K562 (cell line): Measurements from ENCODE around the gene ARHGAP35. TPM values are rescaled to one million over a fixed set of nuclear protein-coding genes. Genes with fewer than 3 reads are reported as not detected.

Experiments
- ARID1B ChIP-seq: fragments of 450-650 bp; IDR thresholded peaks from 2 replicates; pipeline ENCODE4 v1.6.1; 2016; ENCODE audit warnings: antibody characterized with exemption, mild to moderate bottlenecking, inconsistent platforms
- ARNT ChIP-seq, 2 experiments: fragments of 450-650 bp; IDR thresholded peaks; 2 replicates each; pipeline ENCODE4 v1.6.1; 2016; ENCODE audit warnings: mild to moderate bottlenecking in 1 of 2
- BHLHE40 ChIP-seq: IDR thresholded peaks from 2 replicates; pipeline ENCODE4 v1.6.1; 2011; ENCODE audit warnings: low read length, improper control_type of control experiment
- BRD9 ChIP-seq: fragments of 450-650 bp; IDR thresholded peaks from 2 replicates; pipeline ENCODE4 v1.6.1; 2018; ENCODE audit warnings: low read depth; ENCODE audit not compliant: partially characterized antibody
- CHD4 ChIP-seq: fragments of 200-600 bp; sonication (generic); IDR thresholded peaks from 3 replicates; pipeline ENCODE4 v1.6.1; 2012; ENCODE audit warnings: low read depth, mild to moderate bottlenecking, mixed read lengths, low read length, inconsistent platforms; ENCODE audit not compliant: insufficient read depth, insufficient replicate concordance, poor library complexity, severe bottlenecking
- ELF1 ChIP-seq: fragments of 200-800 bp; sonication (Bioruptor generic); IDR thresholded peaks from 2 replicates; pipeline ENCODE4 v1.6.1; 2016; ENCODE audit warnings: missing genetic modification characterization, missing compliant biosample characterization
- ETV5 ChIP-seq: sonication (generic); formaldehyde crosslinking; IDR thresholded peaks from 2 replicates; pipeline ENCODE4 v1.4.0; 2020; ENCODE audit warnings: low read depth, mild to moderate bottlenecking, missing genetic modification reagents
- FOXK2 ChIP-seq, 2 experiments: fragments of 450-650 bp; IDR thresholded peaks in 1 of 2; conservative IDR thresholded peaks in 1 of 2; 2 replicates each; pipeline ENCODE4 v1.6.1; 2016; ENCODE audit warnings: low read depth in 2 of 2, mild to moderate bottlenecking in 1 of 2
- HDAC1 ChIP-seq, 2 experiments: fragments of 450-650 bp; IDR thresholded peaks; 2 replicates each; pipeline ENCODE4 v1.6.1; 2016 to 2017; ENCODE audit warnings: inconsistent platforms in 1 of 2, mild to moderate bottlenecking in 1 of 2, moderate library complexity in 1 of 2
- LEF1 ChIP-seq: fragments of 450-650 bp; IDR thresholded peaks from 2 replicates; pipeline ENCODE4 v1.6.1; 2016; ENCODE audit warnings: mild to moderate bottlenecking
- MYC ChIP-seq, 2 experiments: fragments of 250-450 bp in 1 of 2; sonication (Bioruptor Pico) in 1 of 2; IDR thresholded peaks; 2 replicates each; pipeline versions ENCODE4 v1.5.1 to v1.6.1; 2012 to 2021; ENCODE audit warnings: low read depth in 2 of 2, borderline replicate concordance in 1 of 2, improper control_type of control experiment in 1 of 2, low read length in 1 of 2, mild to moderate bottlenecking in 1 of 2, moderate library complexity in 1 of 2
- NBN ChIP-seq: fragments of 450-650 bp; IDR thresholded peaks from 2 replicates; pipeline ENCODE4 v1.6.1; 2016; ENCODE audit warnings: low read depth, mild to moderate bottlenecking
- NELFE ChIP-seq: IDR thresholded peaks from 2 replicates; pipeline ENCODE4 v1.6.1; 2011; ENCODE audit warnings: mild to moderate bottlenecking; ENCODE audit not compliant: insufficient read depth, insufficient read length
- NFATC3 ChIP-seq: fragments of 450-650 bp; IDR thresholded peaks from 2 replicates; pipeline ENCODE4 v1.6.1; 2017; ENCODE audit warnings: mild to moderate bottlenecking
- NFXL1 ChIP-seq: fragments of 450-650 bp; formaldehyde crosslinking; IDR thresholded peaks from 2 replicates; pipeline ENCODE4 v1.4.0; 2021; ENCODE audit warnings: mild to moderate bottlenecking
- NR2C1 ChIP-seq, 2 experiments: fragments of 450-650 bp; IDR thresholded peaks; 2 replicates each; pipeline ENCODE4 v1.6.1; 2017; ENCODE audit warnings: mild to moderate bottlenecking in 2 of 2, antibody characterized with exemption in 1 of 2, inconsistent platforms in 1 of 2, missing compliant biosample characterization in 1 of 2, missing genetic modification characterization in 1 of 2
- NR2C2 ChIP-seq, 2 experiments: fragments of 200-800 bp in 1 of 2; sonication (Bioruptor generic) in 1 of 2; sonication (generic) in 1 of 2; formaldehyde crosslinking in 1 of 2; IDR thresholded peaks; 2 replicates each; pipeline versions ENCODE4 v1.6.1 to v1.8.0; 2016 to 2022; ENCODE audit warnings: mild to moderate bottlenecking in 1 of 2, missing compliant biosample characterization in 1 of 2, missing genetic modification characterization in 1 of 2, missing genetic modification reagents in 1 of 2
- SIRT6 ChIP-seq: IDR thresholded peaks from one replicate; pipeline ENCODE4 v1.6.1; 2012; ENCODE audit warnings: low read depth, mild to moderate bottlenecking, control low read depth, inconsistent platforms, low read length, moderate library complexity
- SIX5 ChIP-seq, 2 experiments: IDR thresholded peaks; 2 replicates each; pipeline ENCODE4 v1.6.1; 2011; ENCODE audit warnings: low read length in 2 of 2, borderline replicate concordance in 1 of 2, low read depth in 1 of 2, mild to moderate bottlenecking in 1 of 2, moderate library complexity in 1 of 2; ENCODE audit not compliant: insufficient read depth in 1 of 2
- SMARCA5 ChIP-seq: fragments of 450-650 bp; IDR thresholded peaks from 2 replicates; pipeline ENCODE4 v1.6.1; 2016
- SOX6 ChIP-seq: fragments of 450-650 bp; IDR thresholded peaks from 2 replicates; pipeline ENCODE4 v1.6.1; 2014; ENCODE audit warnings: mild to moderate bottlenecking
- STAT5B ChIP-seq: fragments of 250-450 bp; sonication (Bioruptor Pico); IDR thresholded peaks from 2 replicates; pipeline ENCODE4 v1.8.0; 2021; ENCODE audit warnings: mild to moderate bottlenecking, inconsistent platforms
- ZNF197 ChIP-seq: fragments of 200-800 bp; sonication (Bioruptor generic); IDR thresholded peaks from 2 replicates; pipeline ENCODE4 v1.6.1; 2016; ENCODE audit warnings: low read depth, missing genetic modification characterization, missing compliant biosample characterization
- polyA plus RNA-seq, 8 experiments: library from polyadenylated mRNA; depleted of rRNA in 4 of 8; stranded (reverse) in 5 of 8; unstranded in 3 of 8; fragments of >200 nt; fragmentation: Nextera tagmentation in 2 of 8; fragmentation: Illumina TruSeq in 1 of 8; extraction: Ambion mirVana in 2 of 8; extraction: Trizol in 1 of 8; gene quantifications; 2 replicates each; pipeline versions ENCODE4 v1.2.1 to v1.2.3, GENCODE V29; 2011 to 2014; ENCODE audit warnings: inconsistent platforms in 1 of 8, missing spikeins in 1 of 8
- total RNA-seq, 7 experiments: library from RNA; depleted of rRNA in 6 of 7; stranded (reverse); fragments of >200 nt in 6 of 7; fragmentation: Illumina TruSeq in 2 of 7; extraction: Trizol in 2 of 7; gene quantifications; 2 replicates each; pipeline versions ENCODE4 v1.2.1 to v1.2.3, GENCODE V29; 2011 to 2021; ENCODE audit warnings: low replicate concordance in 1 of 7
- TF ChIP-seq, protein P1 (sequence below): sonication (generic); formaldehyde crosslinking; IDR thresholded peaks from 2 replicates; pipeline ENCODE4 v1.5.0; 2020; ENCODE audit warnings: missing genetic modification reagents
- TF ChIP-seq, protein P2 (sequence below): fragments of 250-450 bp; sonication (Bioruptor Pico); IDR thresholded peaks from 2 replicates; pipeline ENCODE4 v1.8.0; 2022; ENCODE audit warnings: inconsistent platforms
- TF ChIP-seq, protein P3 (sequence below): fragments of 250-450 bp; sonication (Bioruptor Pico); IDR thresholded peaks from 2 replicates; pipeline ENCODE4 v1.8.0; 2022; ENCODE audit warnings: moderate library complexity, mild to moderate bottlenecking, inconsistent platforms

The ARHGAP35 gene
- total and polyA plus RNA-seq, 9 of the 15 experiments (the other 6 are each of a cell fraction or from before 2014, with no cell fraction given) = 0.27 to 26.4 (median 10.2) TPM

- TF ChIP-seq STAT5B (CRISPR knock-in tag) = peak; percentile 49; the same call in 1 of the 2 replicates
- TF ChIP-seq CHD4 = peak; percentile 79
- TF ChIP-seq, protein P1, sequence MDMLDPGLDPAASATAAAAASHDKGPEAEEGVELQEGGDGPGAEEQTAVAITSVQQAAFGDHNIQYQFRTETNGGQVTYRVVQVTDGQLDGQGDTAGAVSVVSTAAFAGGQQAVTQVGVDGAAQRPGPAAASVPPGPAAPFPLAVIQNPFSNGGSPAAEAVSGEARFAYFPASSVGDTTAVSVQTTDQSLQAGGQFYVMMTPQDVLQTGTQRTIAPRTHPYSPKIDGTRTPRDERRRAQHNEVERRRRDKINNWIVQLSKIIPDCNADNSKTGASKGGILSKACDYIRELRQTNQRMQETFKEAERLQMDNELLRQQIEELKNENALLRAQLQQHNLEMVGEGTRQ = no peak
- TF ChIP-seq, protein P2, sequence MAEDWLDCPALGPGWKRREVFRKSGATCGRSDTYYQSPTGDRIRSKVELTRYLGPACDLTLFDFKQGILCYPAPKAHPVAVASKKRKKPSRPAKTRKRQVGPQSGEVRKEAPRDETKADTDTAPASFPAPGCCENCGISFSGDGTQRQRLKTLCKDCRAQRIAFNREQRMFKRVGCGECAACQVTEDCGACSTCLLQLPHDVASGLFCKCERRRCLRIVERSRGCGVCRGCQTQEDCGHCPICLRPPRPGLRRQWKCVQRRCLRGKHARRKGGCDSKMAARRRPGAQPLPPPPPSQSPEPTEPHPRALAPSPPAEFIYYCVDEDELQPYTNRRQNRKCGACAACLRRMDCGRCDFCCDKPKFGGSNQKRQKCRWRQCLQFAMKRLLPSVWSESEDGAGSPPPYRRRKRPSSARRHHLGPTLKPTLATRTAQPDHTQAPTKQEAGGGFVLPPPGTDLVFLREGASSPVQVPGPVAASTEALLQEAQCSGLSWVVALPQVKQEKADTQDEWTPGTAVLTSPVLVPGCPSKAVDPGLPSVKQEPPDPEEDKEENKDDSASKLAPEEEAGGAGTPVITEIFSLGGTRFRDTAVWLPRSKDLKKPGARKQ (CRISPR knock-in tag) = no peak
- peak in 1 of 2 experiments; percentile 94; a peak in 2 of 4 replicates for TF ChIP-seq HDAC1 (IDR thresholded peaks at IDR 0.05)
- TF ChIP-seq ARNT (IDR thresholded peaks at IDR 0.05) = peak in 1 of 2 experiments; percentile 37; a peak in 1 of 4 replicates
- no peak for TF ChIP-seq NELFE
- TF ChIP-seq SMARCA5 = 0 out of 2 replicates have a peak, but pooled peaks have one; percentile 66
- TF ChIP-seq LEF1 = 0 out of 2 replicates have a peak, but pooled peaks have one; percentile 28
- no peak for TF ChIP-seq NR2C2 (CRISPR knock-in tag; IDR thresholded peaks at IDR 0.05)
- peak; percentile 92 for TF ChIP-seq NR2C2 (tag; IDR thresholded peaks at IDR 0.05)
- TF ChIP-seq MYC (IDR thresholded peaks at IDR 0.05; ENCODE audit: low read depth, low read length) = no peak
- TF ChIP-seq MYC (CRISPR knock-in tag; IDR thresholded peaks at IDR 0.05; ENCODE audit: borderline replicate concordance, low read depth) = 0 out of 2 replicates have a peak, but pooled peaks have one; percentile 60
- no peak for TF ChIP-seq BHLHE40
- TF ChIP-seq SOX6 = peak; percentile 24; the same call in 1 of the 2 replicates
- TF ChIP-seq ARID1B = 0 out of 2 replicates have a peak, but pooled peaks have one; percentile 23
- TF ChIP-seq NR2C1 (IDR thresholded peaks at IDR 0.05) = peak; percentile 71
- peak; percentile 79 for TF ChIP-seq NR2C1 (tag; IDR thresholded peaks at IDR 0.05)
- TF ChIP-seq ELF1 (tag) = peak; percentile 79; the same call in 1 of the 2 replicates
- TF ChIP-seq FOXK2 (conservative IDR thresholded peaks at IDR 0.05 in 1 of 2, IDR thresholded peaks at IDR 0.05 in 1 of 2; ENCODE audit: low read depth in 2 of 2) = peak in 1 of 2 experiments; percentile 49; a peak in 1 of 4 replicates
- TF ChIP-seq NBN = peak; percentile 73; the same call in 1 of the 2 replicates
- TF ChIP-seq SIX5 (IDR thresholded peaks at IDR 0.05; ENCODE audit: borderline replicate concordance in 1 of 2, insufficient read depth in 1 of 2, low read depth in 1 of 2, low read length in 2 of 2) = no peak
- TF ChIP-seq NFATC3 = no peak
- TF ChIP-seq ZNF197 (CRISPR knock-in tag) = 0 out of 2 replicates have a peak, but pooled peaks have one; percentile 19
- no peak for TF ChIP-seq NFXL1
- TF ChIP-seq ETV5 (CRISPR knock-in tag) = peak; percentile 67
- TF ChIP-seq, protein P3, sequence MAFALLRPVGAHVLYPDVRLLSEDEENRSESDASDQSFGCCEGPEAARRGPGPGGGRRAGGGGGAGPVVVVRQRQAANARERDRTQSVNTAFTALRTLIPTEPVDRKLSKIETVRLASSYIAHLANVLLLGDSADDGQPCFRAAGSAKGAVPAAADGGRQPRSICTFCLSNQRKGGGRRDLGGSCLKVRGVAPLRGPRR = no peak
- no peak for TF ChIP-seq SIRT6
- TF ChIP-seq BRD9 = peak; percentile 54
Measured at GRCh38 chr19:46859637-46860124, 1.1 kb upstream of the ARHGAP35 start (continued).
